B cell (primary cell): ENCODE data around the gene SPAG5. TPM values are rescaled to one million over a fixed set of nuclear protein-coding genes. Genes with fewer than 3 reads are reported as not detected.

Experiments used
- ATAC-seq: fragments of 200-7000 bp; cut with Tn5 transposase; one replicate; pipeline ENCODE4 v1.10.0; 2021; ENCODE audit warnings: low read depth, mild to moderate bottlenecking, moderate number of reproducible peaks, moderate library complexity
- CTCF ChIA-PET: fragments of 350-600 bp; sonication (Branson Sonifier 250); formaldehyde crosslinking; loops from one replicate; lab custom pipeline; 2021; ENCODE audit warnings: antibody characterized with exemption, inconsistent platforms; lab: Charles Lee
- POLR2A ChIA-PET: fragments of 350-600 bp; sonication (Branson Sonifier 250); formaldehyde crosslinking; loops from one replicate; lab custom pipeline; 2021; ENCODE audit warnings: antibody characterized with exemption; lab: Charles Lee
- DNase-seq: peaks from one replicate; pipeline ENCODE4 v3.0.0; 2013
- H2AFZ ChIP-seq: 2 replicates; pipeline ENCODE4 v1.6.1; 2012; ENCODE audit warnings: mild to moderate bottlenecking, low read depth, low read length; ENCODE audit not compliant: insufficient read depth, poor library complexity, severe bottlenecking
- H3K27ac ChIP-seq, 2 donors: 1 replicate in 1 of 2; 2 replicates in 1 of 2; pipeline ENCODE4 v1.5.1; 2012 to 2013; ENCODE audit warnings: low read length in 2 of 2, mild to moderate bottlenecking in 2 of 2, moderate library complexity in 1 of 2
- H3K27me3 ChIP-seq, 4 experiments: fragments of 200-600 bp in 1 of 4; sonication (generic) in 1 of 4; replicated peaks in 1 of 4; 1 replicate in 2 of 4; 2 replicates in 2 of 4; pipeline versions ENCODE4 v1.6.1 to v1.7.0; 2013 to 2016; ENCODE audit warnings: low read length in 3 of 4, mild to moderate bottlenecking in 2 of 4, mixed read lengths in 1 of 4, moderate library complexity in 1 of 4; ENCODE audit not compliant: insufficient read depth in 4 of 4, control insufficient read depth in 3 of 4; ENCODE audit errors: control extremely low read depth in 1 of 4
- H3K36me3 ChIP-seq, 2 experiments: replicated peaks in 1 of 2; 1 replicate in 1 of 2; 2 replicates in 1 of 2; pipeline versions ENCODE4 v1.6.1 to v1.7.1; 2013; ENCODE audit warnings: low read length in 1 of 2; ENCODE audit not compliant: insufficient read depth in 2 of 2, control insufficient read depth in 1 of 2; ENCODE audit errors: control extremely low read depth in 1 of 2, extremely low read depth in 1 of 2
- H3K4me1 ChIP-seq, 2 donors: fragments of 200-600 bp in 1 of 2; sonication (generic) in 1 of 2; 1 replicate in 1 of 2; 2 replicates in 1 of 2; pipeline versions ENCODE4 v1.5.1 to v1.6.1; 2013 to 2017; ENCODE audit warnings: low read length in 2 of 2; ENCODE audit not compliant: control insufficient read depth in 2 of 2, insufficient read depth in 2 of 2
- H3K4me2 ChIP-seq: replicated peaks from 2 replicates; pipeline ENCODE3; 2012; ENCODE audit warnings: mild to moderate bottlenecking, low read depth, low read length; ENCODE audit not compliant: poor library complexity, severe bottlenecking
- H3K4me3 ChIP-seq, 5 experiments: fragments of 200-600 bp in 1 of 5; sonication (generic) in 1 of 5; 1 replicate in 3 of 5; 2 replicates in 2 of 5; pipeline versions ENCODE4 v1.5.1 to v1.7.0; 2011 to 2016; ENCODE audit warnings: low read length in 4 of 5, mild to moderate bottlenecking in 4 of 5, low read depth in 2 of 5, control low read depth in 1 of 5, moderate library complexity in 1 of 5; ENCODE audit not compliant: insufficient read depth in 1 of 5; ENCODE audit errors: control extremely low read depth in 1 of 5, extremely low read depth in 1 of 5
- H3K79me2 ChIP-seq: fragments of 200-600 bp; sonication (generic); one replicate; pipeline ENCODE4 v1.6.0; 2016; ENCODE audit warnings: low read length; ENCODE audit not compliant: control insufficient read depth, insufficient read depth
- H3K9ac ChIP-seq: fragments of 200-600 bp; sonication (generic); 2 replicates; pipeline ENCODE4 v1.6.1; 2017; ENCODE audit warnings: mild to moderate bottlenecking, low read length, moderate library complexity
- H3K9me3 ChIP-seq, 3 donors: one replicate each; pipeline versions ENCODE4 v1.6.1 to v1.7.1; 2013; ENCODE audit warnings: low read length in 2 of 3; ENCODE audit not compliant: control insufficient read depth in 2 of 3, insufficient read depth in 1 of 3; ENCODE audit errors: control extremely low read depth in 1 of 3
- H4K20me1 ChIP-seq: 2 replicates; pipeline ENCODE4 v1.6.0; 2012; ENCODE audit warnings: mild to moderate bottlenecking, low read length; ENCODE audit not compliant: insufficient read depth, control insufficient read depth, poor library complexity, severe bottlenecking
- H3K27ac Mint-ChIP-seq: one replicate; pipeline ENCODE4 v1.8.0; 2021; ENCODE audit warnings: mixed read lengths
- H3K27me3 Mint-ChIP-seq: one replicate; pipeline ENCODE4 v1.8.0; 2021; ENCODE audit warnings: mixed read lengths
- H3K4me1 Mint-ChIP-seq: one replicate; pipeline ENCODE4 v1.8.0; 2021; ENCODE audit warnings: mixed read lengths
- H3K4me3 Mint-ChIP-seq: one replicate; pipeline ENCODE4 v1.8.0; 2021; ENCODE audit warnings: mixed read lengths
- H3K9me3 Mint-ChIP-seq: one replicate; pipeline ENCODE4 v1.8.0; 2022; ENCODE audit warnings: mixed read lengths; ENCODE audit not compliant: insufficient read depth
- CTCF ChIP-seq: fragments of 200-600 bp; IDR thresholded peaks from one replicate; pipeline ENCODE4 v1.8.0; 2022; ENCODE audit warnings: antibody characterized with exemption, mild to moderate bottlenecking
- EZH2 ChIP-seq: IDR thresholded peaks from 2 replicates; pipeline ENCODE4 v1.6.1; 2012; ENCODE audit warnings: borderline replicate concordance, low read depth, mild to moderate bottlenecking, moderate library complexity, low read length; ENCODE audit not compliant: insufficient read depth, poor library complexity, severe bottlenecking
- WGBS: methylation state at CpG from one replicate; pipeline ENCODE4 v1.1.5; 2013; ENCODE audit warnings: missing lambda C conversion rate; ENCODE audit not compliant: insufficient coverage; 5-methylcytosine and 5-hydroxymethylcytosine counted together
- intact Hi-C: fragments of 100-400 bp; cut with micrococcal nuclease; formaldehyde crosslinking; loops from one replicate; pipeline ENCODE4 v1.10.0; 2022
- polyA plus RNA-seq: library from polyadenylated mRNA; depleted of rRNA; stranded (reverse); fragments of >200 nt; gene quantifications from 2 replicates; pipeline ENCODE4 v1.2.3, GENCODE V29; 2012
- total RNA-seq, 2 donors: library from RNA; stranded (reverse); fragments of 120-200 nt in 1 of 2; gene quantifications; 1 replicate in 1 of 2; 2 replicates in 1 of 2; pipeline versions ENCODE4 v1.2.3 to v1.2.4, GENCODE V29; 2013 to 2022

The SPAG5 gene
- total and polyA plus RNA-seq, 2 donors (not counting 1 experiment from before 2014, with no cell fraction given): 4.7 to 8.0 TPM

GRCh38 chr17:28527859-28528258, 71.0 kb downstream of the SPAG5 start:
- TF ChIP-seq CTCF: no peak
- no peak for TF ChIP-seq EZH2
- POLR2A ChIA-PET: no interaction called here
- peaks cover 0 to 2% (median 0%) of the 10 kb centered on the region in 4 experiments for H3K27me3 ChIP-seq
- ATAC-seq: no peak
- intact Hi-C loops: no loop called here
- H3K4me1 Mint-ChIP-seq: no peaks in the 10 kb centered on the region
- WGBS: 100% methylated on average over 2 of the region's 2 CpGs
- no peaks in the 10 kb centered on the region for H3K79me2 ChIP-seq
- CTCF ChIA-PET: interaction anchor here (0.9 kb wide), 1 partner anchor 13 kb away, joined by 3 read pairs; no protein-coding TSS in a partner anchor
- no peak overlapping the region for H3K27ac ChIP-seq
- no peak overlapping the region for H3K4me2 ChIP-seq
- H3K36me3 ChIP-seq: no peaks in the 10 kb centered on the region
- H3K4me1 ChIP-seq: no peaks in the 10 kb centered on the region
- no peak overlapping the region for H3K27ac Mint-ChIP-seq
- no peak overlapping the region for H3K4me3 Mint-ChIP-seq
- H2AFZ ChIP-seq: no peak overlapping the region
- peaks cover 3% of the 10 kb centered on the region for H3K27me3 Mint-ChIP-seq
- no peaks in the 10 kb centered on the region for H3K9me3 Mint-ChIP-seq
- no peak overlapping the region for H3K9ac ChIP-seq
- H3K4me3 ChIP-seq: no peak overlapping the region
- H3K9me3 ChIP-seq: no peaks in the 10 kb centered on the region
- DNase-seq: no peak
- no peaks in the 10 kb centered on the region for H4K20me1 ChIP-seq

Other genes starting within 250 kb of the SPAG5 start
- gene POLDIP2, start 241.5 kb downstream of the SPAG5 start, total RNA-seq: 29.7 and 35.7 TPM in 2 replicates
- gene POLDIP2, start 241.5 kb downstream of the SPAG5 start, polyA plus RNA-seq: 23.9 and 30.2 TPM in 2 replicates
- gene SEBOX, start 233.8 kb downstream of the SPAG5 start, total RNA-seq: not detected in 2 replicates
- gene SEBOX, start 233.8 kb downstream of the SPAG5 start, polyA plus RNA-seq: not detected in 2 replicates
- gene VTN, start 228.7 kb downstream of the SPAG5 start, total RNA-seq: 0.34 TPM in 1 of 2 replicates, not detected in the other
- 0.36 and 2.0 TPM in 2 replicates for gene VTN, start 228.7 kb downstream of the SPAG5 start, polyA plus RNA-seq
- gene SARM1, start 227.3 kb downstream of the SPAG5 start, total RNA-seq: 28.0 and 32.8 TPM in 2 replicates
- gene SARM1, start 227.3 kb downstream of the SPAG5 start, polyA plus RNA-seq: 15.3 and 22.5 TPM in 2 replicates
- 4.3 and 5.0 TPM in 2 replicates for gene SLC46A1, start 192.8 kb downstream of the SPAG5 start, total RNA-seq
- 0.97 and 2.5 TPM in 2 replicates for gene SLC46A1, start 192.8 kb downstream of the SPAG5 start, polyA plus RNA-seq
- gene SLC13A2, start 125.4 kb downstream of the SPAG5 start, total RNA-seq: not detected in 2 replicates
- gene SLC13A2, start 125.4 kb downstream of the SPAG5 start, polyA plus RNA-seq: not detected in 2 replicates
- gene FOXN1, start 92.7 kb downstream of the SPAG5 start, total RNA-seq: not detected in 2 replicates
- not detected in 2 replicates for gene FOXN1, start 92.7 kb downstream of the SPAG5 start, polyA plus RNA-seq
- gene UNC119, start 46.4 kb downstream of the SPAG5 start, total RNA-seq: 75.3 and 84.2 TPM in 2 replicates
- gene UNC119, start 46.4 kb downstream of the SPAG5 start, polyA plus RNA-seq: 174 and 180 TPM in 2 replicates
- gene PIGS, start 27.5 kb downstream of the SPAG5 start, total RNA-seq: 52.3 and 55.1 TPM in 2 replicates
- gene PIGS, start 27.5 kb downstream of the SPAG5 start, polyA plus RNA-seq: 44.1 and 54.5 TPM in 2 replicates
- 16.7 and 20.7 TPM in 2 replicates for gene ALDOC, start 22.1 kb downstream of the SPAG5 start, total RNA-seq
- gene ALDOC, start 22.1 kb downstream of the SPAG5 start, polyA plus RNA-seq: 26.6 and 27.6 TPM in 2 replicates
- gene RSKR, start 15.2 kb upstream of the SPAG5 start, total RNA-seq: 30.4 and 31.9 TPM in 2 replicates
- gene RSKR, start 15.2 kb upstream of the SPAG5 start, polyA plus RNA-seq: 20.3 and 21.5 TPM in 2 replicates
- 156 and 177 TPM in 2 replicates for gene BLTP2, start 46.1 kb upstream of the SPAG5 start, total RNA-seq
- gene BLTP2, start 46.1 kb upstream of the SPAG5 start, polyA plus RNA-seq: 45.9 and 61.8 TPM in 2 replicates
- 38.1 and 40.4 TPM in 2 replicates for gene SDF2, start 62.9 kb upstream of the SPAG5 start, total RNA-seq
- gene SDF2, start 62.9 kb upstream of the SPAG5 start, polyA plus RNA-seq: 32.6 and 38.5 TPM in 2 replicates
- 110 and 119 TPM in 2 replicates for gene SUPT6H, start 63.2 kb upstream of the SPAG5 start, total RNA-seq
- gene SUPT6H, start 63.2 kb upstream of the SPAG5 start, polyA plus RNA-seq: 35.8 and 41.7 TPM in 2 replicates
- gene PROCA1, start 112.9 kb upstream of the SPAG5 start, total RNA-seq: 24.4 and 26.8 TPM in 2 replicates
- 7.0 and 7.4 TPM in 2 replicates for gene PROCA1, start 112.9 kb upstream of the SPAG5 start, polyA plus RNA-seq
- 18.0 and 20.5 TPM in 2 replicates for gene RAB34, start 118.8 kb upstream of the SPAG5 start, total RNA-seq
- 17.1 and 26.8 TPM in 2 replicates for gene RAB34, start 118.8 kb upstream of the SPAG5 start, polyA plus RNA-seq
- gene RPL23A, start 121.0 kb upstream of the SPAG5 start, total RNA-seq: 2,595 and 2,690 TPM in 2 replicates
- 1,162 and 1,239 TPM in 2 replicates for gene RPL23A, start 121.0 kb upstream of the SPAG5 start, polyA plus RNA-seq
- 3.1 and 3.4 TPM in 2 replicates for gene TLCD1, start 127.2 kb upstream of the SPAG5 start, total RNA-seq
- gene TLCD1, start 127.2 kb upstream of the SPAG5 start, polyA plus RNA-seq: 0.19 and 0.49 TPM in 2 replicates
- gene NEK8, start 129.8 kb upstream of the SPAG5 start, total RNA-seq: 57.1 and 58.0 TPM in 2 replicates
- gene NEK8, start 129.8 kb upstream of the SPAG5 start, polyA plus RNA-seq: 58.2 and 305 TPM in 2 replicates
- 226 and 235 TPM in 2 replicates for gene TRAF4, start 145.0 kb upstream of the SPAG5 start, total RNA-seq
- 683 and 1,058 TPM in 2 replicates for gene TRAF4, start 145.0 kb upstream of the SPAG5 start, polyA plus RNA-seq
- gene FAM222B, start 243.8 kb upstream of the SPAG5 start, total RNA-seq: 21.9 and 23.1 TPM in 2 replicates
- 10.8 and 12.0 TPM in 2 replicates for gene FAM222B, start 243.8 kb upstream of the SPAG5 start, polyA plus RNA-seq